ENCODE results near the gene C12orf60. TPM values are rescaled to one million over a fixed set of nuclear protein-coding genes. Genes with fewer than 3 reads are reported as not detected.

C12orf60 gene
- total RNA-seq, 1 experiment from 2014 or later = 1.9 TPM

- H3K4me3 Mint-ChIP-seq = peak overlapping the region; percentile 96 to 98; a peak in 3 of 5 replicates
- H4K8ac ChIP-seq (replicated peaks; ENCODE audit: insufficient read length, low read depth, low read length) = no peak overlapping the region
Observed at GRCh38 chr12:14776236-14776961, 27.1 kb upstream of the C12orf60 start.

More at GRCh38 chr12:14776236-14776961, 27.1 kb upstream of the C12orf60 start:
- Histone ChIP-seq H3K9ac (ENCODE audit: extremely low read depth, insufficient read length, low read length) (no peak overlapping the region), H3K27me3 (ENCODE audit: insufficient read depth, low read length) (no peaks in the 10 kb centered on the region), H3K4me1 (ENCODE audit: insufficient read depth, low read length) (peaks cover 2% of the 10 kb centered on the region; the same call in 1 of the 2 replicates), H3K4ac (ENCODE audit: low read depth, low read length) (no peak overlapping the region), H3K18ac (ENCODE audit: insufficient read length, low read depth, low read length) (no peak overlapping the region), H4K5ac (ENCODE audit: insufficient read length, low read depth, low read length) (no peak overlapping the region), H2BK5ac (ENCODE audit: insufficient read length, low read length) (no peak overlapping the region), H3K14ac (ENCODE audit: insufficient read depth, low read length) (no peak overlapping the region; the same call in 1 of the 2 replicates), H3K4me2 (ENCODE audit: insufficient read depth, insufficient read length, low read length) (no peak overlapping the region), H4K20me1 (ENCODE audit: control insufficient read depth, insufficient read depth, insufficient read length) (no peaks in the 10 kb centered on the region), H3T11ph (ENCODE audit: low read length) (no peak overlapping the region), H3K23me2 (ENCODE audit: insufficient read length, low read depth, low read length, poor library complexity, severe bottlenecking) (peaks cover 13% of the 10 kb centered on the region), H2BK15ac (ENCODE audit: low read depth, low read length) (no peak overlapping the region), H3K79me2 (ENCODE audit: insufficient read depth, low read length) (no peaks in the 10 kb centered on the region; the same call in 1 of the 2 replicates), H4K91ac (ENCODE audit: insufficient read length, low read depth, low read length) (no peak overlapping the region), H2AFZ (ENCODE audit: low read length) (no peak overlapping the region), H2BK12ac (ENCODE audit: insufficient read length, low read depth, low read length) (no peak overlapping the region), H2BK120ac (ENCODE audit: low read depth, low read length, poor library complexity, severe bottlenecking) (no peak overlapping the region), H3K9me3 (ENCODE audit: control insufficient read depth, low read depth, low read length) (no peaks in the 10 kb centered on the region), H2BK20ac (ENCODE audit: low read depth, low read length, poor library complexity, severe bottlenecking) (no peak overlapping the region), H3K79me1 (ENCODE audit: insufficient read depth, low read depth, low read length, poor library complexity, severe bottlenecking) (no peaks in the 10 kb centered on the region), H3K27ac (ENCODE audit: insufficient read length, low read depth, low read length) (no peak overlapping the region), H2AK5ac (ENCODE audit: insufficient read length, low read length) (no peak overlapping the region), H3K23ac (ENCODE audit: insufficient read length, low read depth, low read length) (no peak overlapping the region), H3K56ac (ENCODE audit: insufficient read length, low read depth, low read length) (no peak overlapping the region)
- no CpG with 5 or more reads among the region's 5 CpGs for WGBS (ENCODE audit: extremely low coverage, insufficient read length, low lambda C conversion rate)
- peaks cover 37 to 48% of the 10 kb centered on the region in 2 experiments for H3K4me1 Mint-ChIP-seq
- no peak; the same call in 1 of the 3 replicates for TF ChIP-seq CTCF (conservative IDR thresholded peaks at IDR 0.05)
- H3K27me3 Mint-ChIP-seq (ENCODE audit: low read depth) = no peaks in the 10 kb centered on the region
- no peaks in the 10 kb centered on the region for H3K36me3 Mint-ChIP-seq (ENCODE audit: insufficient read depth in 1 of 3, low read depth in 3 of 3)
- no peaks in the 10 kb centered on the region for H3K9me3 Mint-ChIP-seq
- H3K27ac Mint-ChIP-seq = no peak overlapping the region; a peak in 2 of 7 replicates
- no peak for DNase-seq
